ENCODE measurements around the gene ELK1.

DNA sequence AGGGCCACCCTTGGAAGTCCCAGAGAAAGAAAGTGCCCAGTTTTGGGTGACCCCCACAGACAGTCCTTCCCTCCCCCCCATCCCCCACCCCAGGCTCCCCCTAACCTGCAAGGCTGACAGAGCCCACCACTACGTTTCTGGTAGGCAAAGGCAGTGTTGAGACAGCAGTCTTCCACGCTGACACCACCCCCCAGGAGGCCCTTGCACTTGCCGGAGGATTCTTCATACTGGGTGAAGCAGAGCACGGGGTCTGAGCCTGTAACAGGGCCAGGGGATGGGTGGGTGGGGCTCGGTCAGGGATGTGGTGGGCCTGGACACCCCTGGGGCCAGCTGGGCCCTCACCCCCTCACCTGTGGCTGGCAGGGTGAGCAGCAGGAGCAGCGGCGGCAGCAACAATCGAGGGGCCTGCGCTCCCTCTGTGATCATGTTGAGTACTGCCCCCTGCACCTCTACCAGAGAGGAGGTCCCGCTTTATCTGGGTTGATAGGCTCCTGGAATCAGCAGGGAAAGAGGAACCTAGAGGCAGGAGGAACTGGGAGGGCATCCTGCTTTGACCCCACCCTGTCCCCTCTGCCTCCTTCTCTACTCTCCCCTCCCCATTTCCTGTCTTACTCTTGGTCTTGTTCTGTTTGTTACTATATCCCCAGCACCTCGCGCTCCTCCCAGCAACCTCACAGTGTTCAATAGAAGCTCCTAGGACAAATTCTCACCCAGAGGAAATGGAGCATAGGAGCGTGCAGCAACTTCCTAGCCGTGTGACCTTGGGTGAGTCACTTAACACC lies 20.8 kb downstream of the ELK1 start, which contains the start of gene CFP:
- TF ChIP-seq, protein P1, sequence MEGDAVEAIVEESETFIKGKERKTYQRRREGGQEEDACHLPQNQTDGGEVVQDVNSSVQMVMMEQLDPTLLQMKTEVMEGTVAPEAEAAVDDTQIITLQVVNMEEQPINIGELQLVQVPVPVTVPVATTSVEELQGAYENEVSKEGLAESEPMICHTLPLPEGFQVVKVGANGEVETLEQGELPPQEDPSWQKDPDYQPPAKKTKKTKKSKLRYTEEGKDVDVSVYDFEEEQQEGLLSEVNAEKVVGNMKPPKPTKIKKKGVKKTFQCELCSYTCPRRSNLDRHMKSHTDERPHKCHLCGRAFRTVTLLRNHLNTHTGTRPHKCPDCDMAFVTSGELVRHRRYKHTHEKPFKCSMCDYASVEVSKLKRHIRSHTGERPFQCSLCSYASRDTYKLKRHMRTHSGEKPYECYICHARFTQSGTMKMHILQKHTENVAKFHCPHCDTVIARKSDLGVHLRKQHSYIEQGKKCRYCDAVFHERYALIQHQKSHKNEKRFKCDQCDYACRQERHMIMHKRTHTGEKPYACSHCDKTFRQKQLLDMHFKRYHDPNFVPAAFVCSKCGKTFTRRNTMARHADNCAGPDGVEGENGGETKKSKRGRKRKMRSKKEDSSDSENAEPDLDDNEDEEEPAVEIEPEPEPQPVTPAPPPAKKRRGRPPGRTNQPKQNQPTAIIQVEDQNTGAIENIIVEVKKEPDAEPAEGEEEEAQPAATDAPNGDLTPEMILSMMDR (IDR thresholded peaks at IDR 0.05), result no peak
- TF ChIP-seq POLR2A (IDR thresholded peaks at IDR 0.05), result no peak
